Measurements from ENCODE around the gene DZIP3.

DNA sequence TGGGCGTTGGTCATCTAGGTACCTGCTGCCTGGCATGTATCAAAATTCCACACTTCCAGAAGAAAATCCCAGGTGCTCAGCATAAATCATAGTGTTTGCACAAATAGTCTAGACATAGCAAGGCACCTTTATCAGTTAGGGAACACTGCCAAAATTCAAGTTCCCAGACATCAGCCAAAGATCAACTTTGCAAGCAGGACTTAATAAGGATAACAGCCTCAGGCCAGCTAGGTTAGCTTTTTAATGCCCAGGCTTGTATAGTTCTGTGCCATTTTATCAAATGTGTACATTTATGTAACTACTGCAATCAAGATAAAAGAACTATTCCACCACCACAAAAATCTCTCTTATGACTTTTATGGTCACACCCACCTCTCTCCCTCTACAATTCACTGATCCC, 30.7 kb downstream of the DZIP3 start:
- TF ChIP-seq JUN (CRISPR knock-in tag; IDR thresholded peaks at IDR 0.05), result no peak
- TF ChIP-seq, protein P1, sequence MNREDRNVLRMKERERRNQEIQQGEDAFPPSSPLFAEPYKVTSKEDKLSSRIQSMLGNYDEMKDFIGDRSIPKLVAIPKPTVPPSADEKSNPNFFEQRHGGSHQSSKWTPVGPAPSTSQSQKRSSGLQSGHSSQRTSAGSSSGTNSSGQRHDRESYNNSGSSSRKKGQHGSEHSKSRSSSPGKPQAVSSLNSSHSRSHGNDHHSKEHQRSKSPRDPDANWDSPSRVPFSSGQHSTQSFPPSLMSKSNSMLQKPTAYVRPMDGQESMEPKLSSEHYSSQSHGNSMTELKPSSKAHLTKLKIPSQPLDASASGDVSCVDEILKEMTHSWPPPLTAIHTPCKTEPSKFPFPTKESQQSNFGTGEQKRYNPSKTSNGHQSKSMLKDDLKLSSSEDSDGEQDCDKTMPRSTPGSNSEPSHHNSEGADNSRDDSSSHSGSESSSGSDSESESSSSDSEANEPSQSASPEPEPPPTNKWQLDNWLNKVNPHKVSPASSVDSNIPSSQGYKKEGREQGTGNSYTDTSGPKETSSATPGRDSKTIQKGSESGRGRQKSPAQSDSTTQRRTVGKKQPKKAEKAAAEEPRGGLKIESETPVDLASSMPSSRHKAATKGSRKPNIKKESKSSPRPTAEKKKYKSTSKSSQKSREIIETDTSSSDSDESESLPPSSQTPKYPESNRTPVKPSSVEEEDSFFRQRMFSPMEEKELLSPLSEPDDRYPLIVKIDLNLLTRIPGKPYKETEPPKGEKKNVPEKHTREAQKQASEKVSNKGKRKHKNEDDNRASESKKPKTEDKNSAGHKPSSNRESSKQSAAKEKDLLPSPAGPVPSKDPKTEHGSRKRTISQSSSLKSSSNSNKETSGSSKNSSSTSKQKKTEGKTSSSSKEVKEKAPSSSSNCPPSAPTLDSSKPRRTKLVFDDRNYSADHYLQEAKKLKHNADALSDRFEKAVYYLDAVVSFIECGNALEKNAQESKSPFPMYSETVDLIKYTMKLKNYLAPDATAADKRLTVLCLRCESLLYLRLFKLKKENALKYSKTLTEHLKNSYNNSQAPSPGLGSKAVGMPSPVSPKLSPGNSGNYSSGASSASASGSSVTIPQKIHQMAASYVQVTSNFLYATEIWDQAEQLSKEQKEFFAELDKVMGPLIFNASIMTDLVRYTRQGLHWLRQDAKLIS (CRISPR knock-in tag; IDR thresholded peaks at IDR 0.05; ENCODE audit: borderline replicate concordance), result no peak
- TF ChIP-seq, protein P2, sequence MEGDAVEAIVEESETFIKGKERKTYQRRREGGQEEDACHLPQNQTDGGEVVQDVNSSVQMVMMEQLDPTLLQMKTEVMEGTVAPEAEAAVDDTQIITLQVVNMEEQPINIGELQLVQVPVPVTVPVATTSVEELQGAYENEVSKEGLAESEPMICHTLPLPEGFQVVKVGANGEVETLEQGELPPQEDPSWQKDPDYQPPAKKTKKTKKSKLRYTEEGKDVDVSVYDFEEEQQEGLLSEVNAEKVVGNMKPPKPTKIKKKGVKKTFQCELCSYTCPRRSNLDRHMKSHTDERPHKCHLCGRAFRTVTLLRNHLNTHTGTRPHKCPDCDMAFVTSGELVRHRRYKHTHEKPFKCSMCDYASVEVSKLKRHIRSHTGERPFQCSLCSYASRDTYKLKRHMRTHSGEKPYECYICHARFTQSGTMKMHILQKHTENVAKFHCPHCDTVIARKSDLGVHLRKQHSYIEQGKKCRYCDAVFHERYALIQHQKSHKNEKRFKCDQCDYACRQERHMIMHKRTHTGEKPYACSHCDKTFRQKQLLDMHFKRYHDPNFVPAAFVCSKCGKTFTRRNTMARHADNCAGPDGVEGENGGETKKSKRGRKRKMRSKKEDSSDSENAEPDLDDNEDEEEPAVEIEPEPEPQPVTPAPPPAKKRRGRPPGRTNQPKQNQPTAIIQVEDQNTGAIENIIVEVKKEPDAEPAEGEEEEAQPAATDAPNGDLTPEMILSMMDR (IDR thresholded peaks at IDR 0.05), result no peak
- TF ChIP-seq, protein P3, sequence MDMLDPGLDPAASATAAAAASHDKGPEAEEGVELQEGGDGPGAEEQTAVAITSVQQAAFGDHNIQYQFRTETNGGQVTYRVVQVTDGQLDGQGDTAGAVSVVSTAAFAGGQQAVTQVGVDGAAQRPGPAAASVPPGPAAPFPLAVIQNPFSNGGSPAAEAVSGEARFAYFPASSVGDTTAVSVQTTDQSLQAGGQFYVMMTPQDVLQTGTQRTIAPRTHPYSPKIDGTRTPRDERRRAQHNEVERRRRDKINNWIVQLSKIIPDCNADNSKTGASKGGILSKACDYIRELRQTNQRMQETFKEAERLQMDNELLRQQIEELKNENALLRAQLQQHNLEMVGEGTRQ (CRISPR knock-in tag; IDR thresholded peaks at IDR 0.05), result no peak
- TF ChIP-seq TEAD4 (CRISPR knock-in tag; IDR thresholded peaks at IDR 0.05), result no peak
- TF ChIP-seq NR2C2 (CRISPR knock-in tag; IDR thresholded peaks at IDR 0.05), result no peak
- TF ChIP-seq NFE2L1 (CRISPR knock-in tag; IDR thresholded peaks at IDR 0.05), result no peak
- TF ChIP-seq, protein P4, sequence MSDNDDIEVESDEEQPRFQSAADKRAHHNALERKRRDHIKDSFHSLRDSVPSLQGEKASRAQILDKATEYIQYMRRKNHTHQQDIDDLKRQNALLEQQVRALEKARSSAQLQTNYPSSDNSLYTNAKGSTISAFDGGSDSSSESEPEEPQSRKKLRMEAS (CRISPR knock-in tag; IDR thresholded peaks at IDR 0.05), result no peak

Data from WTC11 (cell line).